Endothelial cell (in vitro differentiated cells): ENCODE results near the gene PTPRN2. TPM values are rescaled to one million over a fixed set of nuclear protein-coding genes. Genes with fewer than 3 reads are reported as not detected.

Experiments
- DNase-seq: peaks from one replicate; pipeline ENCODE4 v3.0.0; 2021; ENCODE audit warnings: low spot score
- H3K27ac Mint-ChIP-seq: one replicate; pipeline ENCODE4 v1.8.0; 2021; ENCODE audit warnings: mixed read lengths, inconsistent platforms; ENCODE audit not compliant: unreplicated experiment
- H3K27me3 Mint-ChIP-seq: one replicate; pipeline ENCODE4 v1.8.0; 2021; ENCODE audit warnings: mild to moderate bottlenecking, moderate library complexity, mixed read lengths, inconsistent platforms; ENCODE audit not compliant: unreplicated experiment
- H3K36me3 Mint-ChIP-seq: one replicate; pipeline ENCODE4 v1.8.0; 2021; ENCODE audit warnings: mild to moderate bottlenecking, low read depth, mixed read lengths, inconsistent platforms; ENCODE audit not compliant: unreplicated experiment
- H3K4me1 Mint-ChIP-seq: one replicate; pipeline ENCODE4 v1.8.0; 2021; ENCODE audit warnings: mild to moderate bottlenecking, mixed read lengths, inconsistent platforms; ENCODE audit not compliant: unreplicated experiment
- H3K4me3 Mint-ChIP-seq: one replicate; pipeline ENCODE4 v1.8.0; 2021; ENCODE audit warnings: mild to moderate bottlenecking, mixed read lengths, inconsistent platforms; ENCODE audit not compliant: unreplicated experiment
- H3K9me3 Mint-ChIP-seq: one replicate; pipeline ENCODE4 v1.8.0; 2021; ENCODE audit warnings: mixed read lengths, inconsistent platforms; ENCODE audit not compliant: unreplicated experiment
- CTCF ChIP-seq: fragments of 200-600 bp; sonication (generic); IDR thresholded peaks from one replicate; pipeline ENCODE4 v1.5.0; 2021; ENCODE audit warnings: antibody characterized with exemption; ENCODE audit not compliant: unreplicated experiment
- total RNA-seq: library from RNA; stranded (reverse); fragmentation: NEBNext Ultra II Directional; extraction: Animal tissue kit (Norgen Biotek cat#: 25700); gene quantifications from one replicate; pipeline ENCODE4 v1.2.1, GENCODE V29; 2021; ENCODE audit not compliant: unreplicated experiment

The PTPRN2 gene
- total RNA-seq, 1 donor from 2014 or later, result 0.18 TPM

- TF ChIP-seq CTCF, result no peak
- Mint-ChIP-seq H3K27me3 (peaks cover 1% of the 10 kb centered on the region), H3K4me1 (no peaks in the 10 kb centered on the region), H3K27ac (no peak overlapping the region), H3K36me3 (peaks cover 7% of the 10 kb centered on the region), H3K4me3 (no peak overlapping the region), H3K9me3 (peaks cover 38% of the 10 kb centered on the region)
- no peak for DNase-seq
Observed at GRCh38 chr7:158479021-158479663, 108.5 kb downstream of the PTPRN2 start.

- no peak for TF ChIP-seq CTCF
- Mint-ChIP-seq H3K9me3 (peaks cover 49% of the 10 kb centered on the region), H3K4me3 (no peak overlapping the region), H3K27ac (no peak overlapping the region), H3K36me3 (peaks cover 7% of the 10 kb centered on the region), H3K27me3 (peaks cover 1% of the 10 kb centered on the region), H3K4me1 (no peaks in the 10 kb centered on the region)
- DNase-seq, result no peak
Observed at GRCh38 chr7:158477866-158478265, 109.8 kb downstream of the PTPRN2 start.

- TF ChIP-seq CTCF, result no peak
- Mint-ChIP-seq H3K4me1 (no peaks in the 10 kb centered on the region), H3K4me3 (no peak overlapping the region), H3K9me3 (peaks cover 57% of the 10 kb centered on the region), H3K36me3 (peaks cover 7% of the 10 kb centered on the region), H3K27ac (no peak overlapping the region), H3K27me3 (peaks cover 1% of the 10 kb centered on the region)
- DNase-seq, result no peak
Observed at GRCh38 chr7:158476331-158476932, 111.2 kb downstream of the PTPRN2 start.

- Mint-ChIP-seq H3K27me3 (peaks cover 1% of the 10 kb centered on the region), H3K4me1 (no peaks in the 10 kb centered on the region), H3K4me3 (no peak overlapping the region), H3K27ac (no peak overlapping the region), H3K9me3 (peaks cover 57% of the 10 kb centered on the region), H3K36me3 (peaks cover 7% of the 10 kb centered on the region)
- no peak for DNase-seq
- no peak for TF ChIP-seq CTCF
Observed at GRCh38 chr7:158475679-158476052, 112.0 kb downstream of the PTPRN2 start.

- Mint-ChIP-seq H3K4me1 (no peaks in the 10 kb centered on the region), H3K27ac (no peak overlapping the region), H3K9me3 (peaks cover 55% of the 10 kb centered on the region), H3K27me3 (peaks cover 1% of the 10 kb centered on the region), H3K36me3 (peaks cover 5% of the 10 kb centered on the region), H3K4me3 (no peak overlapping the region)
- no peak for DNase-seq
- no peak for TF ChIP-seq CTCF
Observed at GRCh38 chr7:158475036-158475678, 112.5 kb downstream of the PTPRN2 start.
